ENCODE results near the gene RNF167. TPM values are rescaled to one million over a fixed set of nuclear protein-coding genes. Genes with fewer than 3 reads are reported as not detected.

The RNF167 gene
- total RNA-seq, 2 donors from 2014 or later = 120 to 123 TPM

DNA sequence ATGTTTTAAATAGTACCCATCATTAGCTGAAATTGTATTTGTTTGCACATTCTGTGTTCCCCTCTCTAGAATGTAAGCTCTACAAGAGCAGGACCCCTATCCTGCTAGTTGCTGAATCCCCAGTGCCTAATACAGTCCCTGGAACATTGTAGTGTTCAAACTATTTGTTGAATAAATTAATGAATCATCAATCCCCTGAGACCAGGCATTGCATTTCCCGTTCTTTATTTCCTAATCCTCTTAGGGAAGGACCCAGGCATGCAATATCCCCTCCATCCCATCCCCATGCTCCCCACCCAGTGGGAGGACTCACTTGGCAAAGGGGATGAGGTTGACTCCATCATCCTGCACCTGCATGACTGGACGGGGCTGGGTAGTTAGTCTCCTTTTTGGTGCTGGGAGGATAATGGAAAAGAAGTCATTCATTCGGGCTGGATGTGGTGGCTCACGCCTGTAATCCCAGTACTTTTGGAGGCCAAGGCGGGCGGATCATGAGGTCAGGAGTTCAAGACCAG lies 54.1 kb downstream of the RNF167 start:
- Mint-ChIP-seq H3K9me3 (no peaks in the 10 kb centered on the region), H3K4me1 (peaks cover 5% of the 10 kb centered on the region), H3K4me3 (no peak overlapping the region), H3K27ac (no peak overlapping the region), H3K36me3 (ENCODE audit: low read depth) (no peaks in the 10 kb centered on the region), H3K27me3 (ENCODE audit: insufficient read depth) (peaks cover 38% of the 10 kb centered on the region)
- WGBS, 2 experiments (ENCODE audit: insufficient coverage in 1 of 2, insufficient read length in 1 of 2) = 85 to 95% methylated on average over 3 to 6 of the region's 6 CpGs
- Histone ChIP-seq H3K9ac (ENCODE audit: extremely low read depth, low read length, poor library complexity, severe bottlenecking) (no peak overlapping the region), H3K4me3 (ENCODE audit: low read length) (no peak overlapping the region), H3K9me3 (ENCODE audit: control insufficient read depth, low read length) (no peaks in the 10 kb centered on the region), H3K27me3 (ENCODE audit: control insufficient read depth, insufficient read depth, low read length, poor library complexity, severe bottlenecking) (peaks cover 16% of the 10 kb centered on the region), H3K27ac (ENCODE audit: low read depth, low read length) (no peak overlapping the region), H3K4me1 (ENCODE audit: control insufficient read depth, insufficient read depth, low read length) (no peaks in the 10 kb centered on the region), H3K36me3 (ENCODE audit: control insufficient read depth, insufficient read depth, low read length) (no peaks in the 10 kb centered on the region)
- no peak for DNase-seq
- TF ChIP-seq, protein P1, sequence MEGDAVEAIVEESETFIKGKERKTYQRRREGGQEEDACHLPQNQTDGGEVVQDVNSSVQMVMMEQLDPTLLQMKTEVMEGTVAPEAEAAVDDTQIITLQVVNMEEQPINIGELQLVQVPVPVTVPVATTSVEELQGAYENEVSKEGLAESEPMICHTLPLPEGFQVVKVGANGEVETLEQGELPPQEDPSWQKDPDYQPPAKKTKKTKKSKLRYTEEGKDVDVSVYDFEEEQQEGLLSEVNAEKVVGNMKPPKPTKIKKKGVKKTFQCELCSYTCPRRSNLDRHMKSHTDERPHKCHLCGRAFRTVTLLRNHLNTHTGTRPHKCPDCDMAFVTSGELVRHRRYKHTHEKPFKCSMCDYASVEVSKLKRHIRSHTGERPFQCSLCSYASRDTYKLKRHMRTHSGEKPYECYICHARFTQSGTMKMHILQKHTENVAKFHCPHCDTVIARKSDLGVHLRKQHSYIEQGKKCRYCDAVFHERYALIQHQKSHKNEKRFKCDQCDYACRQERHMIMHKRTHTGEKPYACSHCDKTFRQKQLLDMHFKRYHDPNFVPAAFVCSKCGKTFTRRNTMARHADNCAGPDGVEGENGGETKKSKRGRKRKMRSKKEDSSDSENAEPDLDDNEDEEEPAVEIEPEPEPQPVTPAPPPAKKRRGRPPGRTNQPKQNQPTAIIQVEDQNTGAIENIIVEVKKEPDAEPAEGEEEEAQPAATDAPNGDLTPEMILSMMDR (conservative IDR thresholded peaks at IDR 0.05) = no peak

Small RNA genes lying within 50 kb of the gene (microRNA-seq; reads per million reads assigned to microRNA genes)
- not detected for gene MIR6864 (ENCODE audit: borderline microRNAs expressed)
- not detected for gene MIR6865 (ENCODE audit: borderline microRNAs expressed)

Other genes starting within 250 kb of the RNF167 start
- gene PELP1, start 236.1 kb upstream of the RNF167 start, total RNA-seq = 100 to 1,000 TPM; 108 to 123 TPM
- 10 to 100 TPM; 45.3 to 51.8 TPM for gene ARRB2, start 229.6 kb upstream of the RNF167 start, total RNA-seq
- 10 to 100 TPM; 17.7 to 20.2 TPM for gene MED11, start 208.8 kb upstream of the RNF167 start, total RNA-seq
- gene ZMYND15, start 200.4 kb upstream of the RNF167 start, total RNA-seq = not detected
- gene CXCL16, start 200.3 kb upstream of the RNF167 start, total RNA-seq = under 1 TPM; 0.60 to 0.73 TPM
- not detected for gene TM4SF5, start 168.4 kb upstream of the RNF167 start, total RNA-seq
- gene VMO1, start 153.9 kb upstream of the RNF167 start, total RNA-seq = 1 to 10 TPM in 1 of 2 donors, under 1 TPM in 1; 0.75 to 1.0 TPM
- gene GLTPD2, start 151.3 kb upstream of the RNF167 start, total RNA-seq = 1 to 10 TPM in 1 of 2 donors, under 1 TPM in 1; 0.88 to 1.6 TPM
- 100 to 1,000 TPM; 211 to 216 TPM for gene PSMB6, start 144.1 kb upstream of the RNF167 start, total RNA-seq
- 10 to 100 TPM; 72.7 to 75.2 TPM for gene PLD2, start 133.1 kb upstream of the RNF167 start, total RNA-seq
- 10 to 100 TPM; 75.0 to 79.7 TPM for gene MINK1, start 106.9 kb upstream of the RNF167 start, total RNA-seq
- 1 to 10 TPM in 1 of 2 donors, under 1 TPM in 1; 0.82 to 4.8 TPM for gene C17orf107, start 40.7 kb upstream of the RNF167 start, total RNA-seq
- 1 to 10 TPM in 1 of 2 donors, under 1 TPM in 1; 0.71 to 1.2 TPM for gene CHRNE, start 37.2 kb upstream of the RNF167 start, total RNA-seq
- gene GP1BA, start 8.0 kb upstream of the RNF167 start, total RNA-seq = not detected
- gene SLC25A11, start 222 bp upstream of the RNF167 start, total RNA-seq = 10 to 100 TPM; 59.9 to 76.9 TPM
- 100 to 1,000 TPM; 880 to 935 TPM for gene PFN1, start 8.3 kb downstream of the RNF167 start, total RNA-seq
- gene ENO3, start 10.9 kb downstream of the RNF167 start, total RNA-seq = 10 to 100 TPM; 34.1 to 53.6 TPM
- gene SPAG7, start 27.5 kb downstream of the RNF167 start, total RNA-seq = 10 to 100 TPM; 81.1 to 84.4 TPM
- 10 to 100 TPM; 13.6 to 24.8 TPM for gene CAMTA2, start 47.4 kb downstream of the RNF167 start, total RNA-seq
- gene INCA1, start 57.3 kb downstream of the RNF167 start, total RNA-seq = 1 to 10 TPM in 1 of 2 donors, under 1 TPM in 1; 0.99 to 1.7 TPM
- gene KIF1C, start 57.7 kb downstream of the RNF167 start, total RNA-seq = 100 to 1,000 TPM; 108 to 133 TPM
- under 1 TPM in 1 of 2 donors, not detected in 1; 0.13 TPM for gene SLC52A1, start 95.2 kb downstream of the RNF167 start, total RNA-seq
- 1 to 10 TPM in 1 of 2 donors, under 1 TPM in 1; 0.09 to 1.3 TPM for gene ZFP3, start 138.2 kb downstream of the RNF167 start, total RNA-seq
- 10 to 100 TPM; 27.2 to 32.1 TPM for gene ZNF232, start 171.6 kb downstream of the RNF167 start, total RNA-seq
- gene USP6, start 175.8 kb downstream of the RNF167 start, total RNA-seq = under 1 TPM; 0.13 TPM